Activated CD4-positive, CD25-positive, alpha-beta regulatory T cell treated with anti-CD3 and anti-CD28 coated beads, Interleukin-2, amount 50 U/mL, for 24 hours (primary cell): Measurements from ENCODE around the gene TMOD2.

Experiments used
- ATAC-seq, 2 donors: fragments of 150-1000 bp; cut with Tn5 transposase; one replicate each; pipeline ENCODE4 v1.10.0; 2021; ENCODE audit warnings: mild to moderate bottlenecking in 1 of 2, moderate library complexity in 1 of 2

TMOD2 gene

GRCh38 chr15:51863131-51863530, 111.7 kb downstream of the TMOD2 start:
- ATAC-seq: no peak

- no peak for ATAC-seq
Measured at GRCh38 chr15:51864408-51865056, 113.1 kb downstream of the TMOD2 start.

GRCh38 chr15:51865317-51865716, 113.9 kb downstream of the TMOD2 start:
- ATAC-seq: no peak
